Fibroblast of peridontal ligament (primary cell): ENCODE data around the gene CDH15.
"Not testable (repeated sequence)": the region's sequence is repeated elsewhere in the genome, so short reads cannot be mapped to it uniquely, and the experiment has no call there.

Experiments used
- DNase-seq: peaks from one replicate; pipeline ENCODE4 v3.0.0-alpha.2; 2010; ENCODE audit errors: extremely low read depth

CDH15 gene

GRCh38 chr16:89155851-89156739, 15.5 kb upstream of the CDH15 start:
- peak; percentile 42 for DNase-seq

- no peak for DNase-seq
Observed at GRCh38 chr16:89156740-89157645, 14.6 kb upstream of the CDH15 start.

GRCh38 chr16:89157778-89158177, 13.8 kb upstream of the CDH15 start:
- DNase-seq: no peak

GRCh38 chr16:89159066-89159849, 12.3 kb upstream of the CDH15 start:
- DNase-seq: no peak

- DNase-seq: no peak
Observed at GRCh38 chr16:89159850-89160354, 11.6 kb upstream of the CDH15 start.

GRCh38 chr16:89160977-89161701, 10.4 kb upstream of the CDH15 start:
- no peak for DNase-seq

GRCh38 chr16:89161763-89162713, 9.5 kb upstream of the CDH15 start:
- no peak for DNase-seq

- DNase-seq: no peak
Observed at GRCh38 chr16:89163297-89163696, 8.3 kb upstream of the CDH15 start.

- DNase-seq: no peak
Observed at GRCh38 chr16:89164436-89164835, 7.1 kb upstream of the CDH15 start.

- DNase-seq: no peak
Observed at GRCh38 chr16:89164847-89165680, 6.5 kb upstream of the CDH15 start.

- DNase-seq: not testable (repeated sequence)
Observed at GRCh38 chr16:89165681-89165979, 5.9 kb upstream of the CDH15 start.

- DNase-seq: no peak
Observed at GRCh38 chr16:89166696-89167424, 4.7 kb upstream of the CDH15 start.

- peak; percentile 66 for DNase-seq
Observed at GRCh38 chr16:89167425-89167941, 4.1 kb upstream of the CDH15 start.

- DNase-seq: no peak
Observed at GRCh38 chr16:89168381-89169189, 3.0 kb upstream of the CDH15 start.

- DNase-seq: no peak
Observed at GRCh38 chr16:89169778-89170177, 1.8 kb upstream of the CDH15 start.

- no peak for DNase-seq
Observed at GRCh38 chr16:89170346-89171215, 967 bp upstream of the CDH15 start.
